B cell (primary cell): Measurements from ENCODE around the gene CD28. TPM values are rescaled to one million over a fixed set of nuclear protein-coding genes. Genes with fewer than 3 reads are reported as not detected.

Experiments
- ATAC-seq: fragments of 200-7000 bp; cut with Tn5 transposase; one replicate; pipeline ENCODE4 v1.10.0; 2021; ENCODE audit warnings: low read depth, mild to moderate bottlenecking, moderate number of reproducible peaks, moderate library complexity
- CTCF ChIA-PET: fragments of 350-600 bp; sonication (Branson Sonifier 250); formaldehyde crosslinking; loops from one replicate; lab custom pipeline; 2021; ENCODE audit warnings: antibody characterized with exemption, inconsistent platforms; lab: Charles Lee
- POLR2A ChIA-PET: fragments of 350-600 bp; sonication (Branson Sonifier 250); formaldehyde crosslinking; loops from one replicate; lab custom pipeline; 2021; ENCODE audit warnings: antibody characterized with exemption; lab: Charles Lee
- DNase-seq: peaks from one replicate; pipeline ENCODE4 v3.0.0; 2013
- H2AFZ ChIP-seq: 2 replicates; pipeline ENCODE4 v1.6.1; 2012; ENCODE audit warnings: mild to moderate bottlenecking, low read depth, low read length; ENCODE audit not compliant: insufficient read depth, poor library complexity, severe bottlenecking
- H3K27ac ChIP-seq, 2 donors: 1 replicate in 1 of 2; 2 replicates in 1 of 2; pipeline ENCODE4 v1.5.1; 2012 to 2013; ENCODE audit warnings: low read length in 2 of 2, mild to moderate bottlenecking in 2 of 2, moderate library complexity in 1 of 2
- H3K27me3 ChIP-seq, 4 experiments: fragments of 200-600 bp in 1 of 4; sonication (generic) in 1 of 4; replicated peaks in 1 of 4; 1 replicate in 2 of 4; 2 replicates in 2 of 4; pipeline versions ENCODE4 v1.6.1 to v1.7.0; 2013 to 2016; ENCODE audit warnings: low read length in 3 of 4, mild to moderate bottlenecking in 2 of 4, mixed read lengths in 1 of 4, moderate library complexity in 1 of 4; ENCODE audit not compliant: insufficient read depth in 4 of 4, control insufficient read depth in 3 of 4; ENCODE audit errors: control extremely low read depth in 1 of 4
- H3K36me3 ChIP-seq, 2 experiments: replicated peaks in 1 of 2; 1 replicate in 1 of 2; 2 replicates in 1 of 2; pipeline versions ENCODE4 v1.6.1 to v1.7.1; 2013; ENCODE audit warnings: low read length in 1 of 2; ENCODE audit not compliant: insufficient read depth in 2 of 2, control insufficient read depth in 1 of 2; ENCODE audit errors: control extremely low read depth in 1 of 2, extremely low read depth in 1 of 2
- H3K4me1 ChIP-seq, 2 donors: fragments of 200-600 bp in 1 of 2; sonication (generic) in 1 of 2; 1 replicate in 1 of 2; 2 replicates in 1 of 2; pipeline versions ENCODE4 v1.5.1 to v1.6.1; 2013 to 2017; ENCODE audit warnings: low read length in 2 of 2; ENCODE audit not compliant: control insufficient read depth in 2 of 2, insufficient read depth in 2 of 2
- H3K4me2 ChIP-seq: replicated peaks from 2 replicates; pipeline ENCODE3; 2012; ENCODE audit warnings: mild to moderate bottlenecking, low read depth, low read length; ENCODE audit not compliant: poor library complexity, severe bottlenecking
- H3K4me3 ChIP-seq, 5 experiments: fragments of 200-600 bp in 1 of 5; sonication (generic) in 1 of 5; 1 replicate in 3 of 5; 2 replicates in 2 of 5; pipeline versions ENCODE4 v1.5.1 to v1.7.0; 2011 to 2016; ENCODE audit warnings: low read length in 4 of 5, mild to moderate bottlenecking in 4 of 5, low read depth in 2 of 5, control low read depth in 1 of 5, moderate library complexity in 1 of 5; ENCODE audit not compliant: insufficient read depth in 1 of 5; ENCODE audit errors: control extremely low read depth in 1 of 5, extremely low read depth in 1 of 5
- H3K79me2 ChIP-seq: fragments of 200-600 bp; sonication (generic); one replicate; pipeline ENCODE4 v1.6.0; 2016; ENCODE audit warnings: low read length; ENCODE audit not compliant: control insufficient read depth, insufficient read depth
- H3K9ac ChIP-seq: fragments of 200-600 bp; sonication (generic); 2 replicates; pipeline ENCODE4 v1.6.1; 2017; ENCODE audit warnings: mild to moderate bottlenecking, low read length, moderate library complexity
- H3K9me3 ChIP-seq, 3 donors: one replicate each; pipeline versions ENCODE4 v1.6.1 to v1.7.1; 2013; ENCODE audit warnings: low read length in 2 of 3; ENCODE audit not compliant: control insufficient read depth in 2 of 3, insufficient read depth in 1 of 3; ENCODE audit errors: control extremely low read depth in 1 of 3
- H4K20me1 ChIP-seq: 2 replicates; pipeline ENCODE4 v1.6.0; 2012; ENCODE audit warnings: mild to moderate bottlenecking, low read length; ENCODE audit not compliant: insufficient read depth, control insufficient read depth, poor library complexity, severe bottlenecking
- H3K27ac Mint-ChIP-seq: one replicate; pipeline ENCODE4 v1.8.0; 2021; ENCODE audit warnings: mixed read lengths
- H3K27me3 Mint-ChIP-seq: one replicate; pipeline ENCODE4 v1.8.0; 2021; ENCODE audit warnings: mixed read lengths
- H3K4me1 Mint-ChIP-seq: one replicate; pipeline ENCODE4 v1.8.0; 2021; ENCODE audit warnings: mixed read lengths
- H3K4me3 Mint-ChIP-seq: one replicate; pipeline ENCODE4 v1.8.0; 2021; ENCODE audit warnings: mixed read lengths
- H3K9me3 Mint-ChIP-seq: one replicate; pipeline ENCODE4 v1.8.0; 2022; ENCODE audit warnings: mixed read lengths; ENCODE audit not compliant: insufficient read depth
- EZH2 ChIP-seq: IDR thresholded peaks from 2 replicates; pipeline ENCODE4 v1.6.1; 2012; ENCODE audit warnings: borderline replicate concordance, low read depth, mild to moderate bottlenecking, moderate library complexity, low read length; ENCODE audit not compliant: insufficient read depth, poor library complexity, severe bottlenecking
- WGBS: methylation state at CpG from one replicate; pipeline ENCODE4 v1.1.5; 2013; ENCODE audit warnings: missing lambda C conversion rate; ENCODE audit not compliant: insufficient coverage; 5-methylcytosine and 5-hydroxymethylcytosine counted together
- intact Hi-C: fragments of 100-400 bp; cut with micrococcal nuclease; formaldehyde crosslinking; loops from one replicate; pipeline ENCODE4 v1.10.0; 2022
- polyA plus RNA-seq: library from polyadenylated mRNA; depleted of rRNA; stranded (reverse); fragments of >200 nt; gene quantifications from 2 replicates; pipeline ENCODE4 v1.2.3, GENCODE V29; 2012
- total RNA-seq, 2 donors: library from RNA; stranded (reverse); fragments of 120-200 nt in 1 of 2; gene quantifications; 1 replicate in 1 of 2; 2 replicates in 1 of 2; pipeline versions ENCODE4 v1.2.3 to v1.2.4, GENCODE V29; 2013 to 2022
- TF ChIP-seq, protein P1 (sequence below): fragments of 200-600 bp; IDR thresholded peaks from one replicate; pipeline ENCODE4 v1.8.0; 2022; ENCODE audit warnings: antibody characterized with exemption, mild to moderate bottlenecking

The CD28 gene
- total and polyA plus RNA-seq, 2 donors (not counting 1 experiment from before 2014, with no cell fraction given): 0.18 to 0.37 TPM

DNA sequence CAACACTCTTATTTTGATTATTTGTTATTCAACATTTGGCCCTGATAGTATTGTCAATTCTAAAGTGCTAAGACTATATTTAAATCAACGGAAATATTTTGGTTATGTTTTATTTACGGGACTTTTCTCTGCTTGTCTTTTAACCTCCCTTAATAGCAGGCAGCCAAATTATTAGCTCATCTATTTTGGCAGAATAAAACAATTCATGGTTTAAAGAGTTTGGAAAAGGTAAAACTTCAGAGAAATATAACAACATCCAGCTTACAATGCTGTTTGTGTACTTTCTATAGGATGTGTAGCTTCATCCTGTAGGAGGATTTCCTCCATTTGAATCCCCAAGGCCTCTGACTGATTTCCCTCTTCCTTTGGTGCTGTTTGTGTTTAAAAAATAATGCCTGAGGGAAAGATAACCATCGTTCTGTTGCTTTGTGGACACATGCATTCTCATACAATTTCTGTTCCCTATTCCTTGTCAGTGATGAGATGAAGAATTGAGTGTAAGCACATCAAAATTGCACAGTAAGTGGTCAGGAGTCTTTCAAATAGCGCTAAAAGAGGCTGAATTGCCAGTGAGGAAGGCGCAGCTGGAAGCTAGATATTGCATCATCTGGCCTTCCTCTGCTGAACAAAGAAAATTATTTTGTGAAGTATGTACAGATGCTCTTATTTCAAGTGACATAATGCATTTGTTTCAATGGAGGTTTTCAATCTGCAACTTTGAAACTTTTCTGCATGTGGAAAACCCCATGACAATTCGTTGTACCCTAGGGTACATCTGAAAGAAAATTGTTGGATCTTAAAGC is 80.3 kb downstream of the CD28 start:
- Histone ChIP-seq H3K27ac (no peak overlapping the region), H3K4me3 (no peak overlapping the region), H3K36me3 (no peaks in the 10 kb centered on the region), H4K20me1 (no peaks in the 10 kb centered on the region), H3K9me3 (no peaks in the 10 kb centered on the region), H3K4me2 (no peak overlapping the region), H3K79me2 (no peaks in the 10 kb centered on the region), H2AFZ (no peak overlapping the region), H3K4me1 (no peaks in the 10 kb centered on the region), H3K27me3 (peaks cover 0 to 10% (median 3%) of the 10 kb centered on the region in 4 experiments), H3K9ac (no peak overlapping the region)
- peaks cover 33% of the 10 kb centered on the region for H3K27me3 Mint-ChIP-seq
- 80% methylated on average over 1 of the region's 6 CpGs for whole genome bisulfite sequencing
- H3K4me1 Mint-ChIP-seq: no peaks in the 10 kb centered on the region
- TF ChIP-seq, protein P1, sequence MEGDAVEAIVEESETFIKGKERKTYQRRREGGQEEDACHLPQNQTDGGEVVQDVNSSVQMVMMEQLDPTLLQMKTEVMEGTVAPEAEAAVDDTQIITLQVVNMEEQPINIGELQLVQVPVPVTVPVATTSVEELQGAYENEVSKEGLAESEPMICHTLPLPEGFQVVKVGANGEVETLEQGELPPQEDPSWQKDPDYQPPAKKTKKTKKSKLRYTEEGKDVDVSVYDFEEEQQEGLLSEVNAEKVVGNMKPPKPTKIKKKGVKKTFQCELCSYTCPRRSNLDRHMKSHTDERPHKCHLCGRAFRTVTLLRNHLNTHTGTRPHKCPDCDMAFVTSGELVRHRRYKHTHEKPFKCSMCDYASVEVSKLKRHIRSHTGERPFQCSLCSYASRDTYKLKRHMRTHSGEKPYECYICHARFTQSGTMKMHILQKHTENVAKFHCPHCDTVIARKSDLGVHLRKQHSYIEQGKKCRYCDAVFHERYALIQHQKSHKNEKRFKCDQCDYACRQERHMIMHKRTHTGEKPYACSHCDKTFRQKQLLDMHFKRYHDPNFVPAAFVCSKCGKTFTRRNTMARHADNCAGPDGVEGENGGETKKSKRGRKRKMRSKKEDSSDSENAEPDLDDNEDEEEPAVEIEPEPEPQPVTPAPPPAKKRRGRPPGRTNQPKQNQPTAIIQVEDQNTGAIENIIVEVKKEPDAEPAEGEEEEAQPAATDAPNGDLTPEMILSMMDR: no peak
- DNase-seq (no peak), ATAC-seq (no peak)
- H3K27ac Mint-ChIP-seq: no peak overlapping the region
- CTCF ChIA-PET: interaction anchor here (1.3 kb wide), 1 partner anchor 19 kb away, joined by 3 read pairs; no protein-coding TSS in a partner anchor
- no peaks in the 10 kb centered on the region for H3K9me3 Mint-ChIP-seq
- no peak overlapping the region for H3K4me3 Mint-ChIP-seq
- POLR2A ChIA-PET: no interaction called here
- intact Hi-C loops: no loop called here

DNA sequence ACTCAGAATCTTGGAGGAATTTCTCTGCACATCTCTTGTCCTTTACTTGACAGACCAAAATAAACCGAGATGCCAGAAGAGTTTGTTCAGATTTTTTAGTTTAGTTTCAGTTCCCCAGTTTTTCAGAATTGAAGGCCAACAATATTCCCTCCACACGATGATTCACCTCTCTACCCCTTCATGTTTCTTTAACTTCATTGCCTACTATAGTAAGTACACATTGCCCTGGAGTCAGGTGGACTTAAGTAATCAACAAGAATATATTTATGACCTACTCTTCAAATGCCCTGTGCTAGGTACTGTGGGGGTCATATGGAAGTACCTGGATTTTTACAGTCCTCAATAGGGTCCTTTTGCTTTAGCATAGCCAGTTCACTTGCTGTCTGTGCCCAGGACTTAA is 81.5 kb downstream of the CD28 start:
- no peaks in the 10 kb centered on the region for H3K4me1 Mint-ChIP-seq
- intact Hi-C loops: no loop called here
- Histone ChIP-seq H2AFZ (no peak overlapping the region), H3K9me3 (no peaks in the 10 kb centered on the region), H3K27ac (no peak overlapping the region), H3K36me3 (no peaks in the 10 kb centered on the region), H3K27me3 (peaks cover 0 to 13% (median 9%) of the 10 kb centered on the region in 4 experiments), H4K20me1 (no peaks in the 10 kb centered on the region), H3K79me2 (no peaks in the 10 kb centered on the region), H3K4me2 (no peak overlapping the region), H3K4me1 (no peaks in the 10 kb centered on the region), H3K9ac (no peak overlapping the region), H3K4me3 (no peak overlapping the region)
- ATAC-seq (no peak), DNase-seq (no peak)
- H3K27me3 Mint-ChIP-seq: peaks cover 36% of the 10 kb centered on the region
- WGBS: 20% methylated on average over 1 of the region's 2 CpGs
- no peaks in the 10 kb centered on the region for H3K9me3 Mint-ChIP-seq
- POLR2A ChIA-PET: no interaction called here
- H3K4me3 Mint-ChIP-seq: no peak overlapping the region
- H3K27ac Mint-ChIP-seq: no peak overlapping the region
- no peak for TF ChIP-seq EZH2
- TF ChIP-seq, protein P1: no peak
- CTCF ChIA-PET: no interaction called here
